GM19438 (cell line): ENCODE results near the gene KLHL35.
"Not testable (repeated sequence)": the region's sequence is repeated elsewhere in the genome, so short reads cannot be mapped to it uniquely, and the experiment has no call there.

ENCODE experiments used
- ATAC-seq: cut with Tn5 transposase; IDR thresholded peaks from one replicate; pipeline ENCODE4 v1.9.1; 2021; ENCODE audit warnings: low read depth; ENCODE audit not compliant: unreplicated experiment

The KLHL35 gene

GRCh38 chr11:75426720-75427086, 6.3 kb downstream of the KLHL35 start:
- ATAC-seq, result no peak

- ATAC-seq, result no peak
Observed at GRCh38 chr11:75425422-75425821, 7.6 kb downstream of the KLHL35 start.

GRCh38 chr11:75424396-75424795, 8.6 kb downstream of the KLHL35 start:
- ATAC-seq, result no peak

- no peak for ATAC-seq
Observed at GRCh38 chr11:75423721-75424120, 9.3 kb downstream of the KLHL35 start.

- no peak for ATAC-seq
Observed at GRCh38 chr11:75422248-75423231, 10.5 kb downstream of the KLHL35 start.

GRCh38 chr11:75421902-75422247, 11.1 kb downstream of the KLHL35 start:
- ATAC-seq, result no peak

- no peak for ATAC-seq
Observed at GRCh38 chr11:75421035-75421602, 11.9 kb downstream of the KLHL35 start.

- no peak for ATAC-seq
Observed at GRCh38 chr11:75420224-75421034, 12.6 kb downstream of the KLHL35 start.

GRCh38 chr11:75413864-75414263, 19.1 kb downstream of the KLHL35 start:
- no peak for ATAC-seq

GRCh38 chr11:75413146-75413545, 19.9 kb downstream of the KLHL35 start:
- ATAC-seq, result not testable (repeated sequence)

GRCh38 chr11:75409971-75410370, 23.0 kb downstream of the KLHL35 start:
- ATAC-seq, result not testable (repeated sequence)

GRCh38 chr11:75408957-75409219, 24.1 kb downstream of the KLHL35 start:
- no peak for ATAC-seq

- no peak for ATAC-seq
Observed at GRCh38 chr11:75406338-75406777, 26.6 kb downstream of the KLHL35 start.

GRCh38 chr11:75403983-75404658, 28.9 kb downstream of the KLHL35 start:
- ATAC-seq, result no peak

- ATAC-seq, result no peak
Observed at GRCh38 chr11:75403037-75403436, 30.0 kb downstream of the KLHL35 start.

GRCh38 chr11:75402002-75402773, 30.8 kb downstream of the KLHL35 start:
- no peak for ATAC-seq

GRCh38 chr11:75400146-75400865, 32.7 kb downstream of the KLHL35 start:
- ATAC-seq, result no peak

- peak; percentile 78 for ATAC-seq
Observed at GRCh38 chr11:75399344-75400145, 33.5 kb downstream of the KLHL35 start, which contains the start of gene RPS3. Gene RPS3 (plus strand): TSS chr11:75399518. CDS start chr11:75399548, 30 bp downstream.
